GM23338 (cell line): ENCODE data around the gene SELP. TPM values are rescaled to one million over a fixed set of nuclear protein-coding genes. Genes with fewer than 3 reads are reported as not detected.

Source experiments
- ATAC-seq: fragments of 200-7000 bp; cut with Tn5 transposase; 3 replicates; pipeline ENCODE4 v1.9.1; 2020
- DNase-seq: peaks from one replicate; pipeline ENCODE4 v3.0.0-alpha.2; 2015; ENCODE audit warnings: low spot score
- H2AFZ ChIP-seq: fragments of 200-600 bp; sonication (generic); 2 replicates; pipeline ENCODE4 v1.8.0; 2016; ENCODE audit warnings: antibody characterized with exemption, mild to moderate bottlenecking, moderate library complexity
- H3F3A ChIP-seq: fragments of 200-600 bp; sonication (generic); replicated peaks from 2 replicates; pipeline ENCODE4 v1.8.0; 2017; ENCODE audit warnings: antibody characterized with exemption, mixed run types, low read depth
- H3K27ac ChIP-seq: fragments of 200-600 bp; sonication (generic); 2 replicates; pipeline ENCODE4 v1.6.1; 2016; ENCODE audit warnings: low read depth
- H3K27me3 ChIP-seq: fragments of 200-600 bp; sonication (generic); 2 replicates; pipeline ENCODE4 v1.8.0; 2016; ENCODE audit warnings: mild to moderate bottlenecking, mixed run types, moderate library complexity; ENCODE audit not compliant: insufficient read depth
- H3K36me3 ChIP-seq: fragments of 200-600 bp; sonication (generic); 2 replicates; pipeline ENCODE4 v1.8.0; 2016; ENCODE audit warnings: mild to moderate bottlenecking; ENCODE audit not compliant: insufficient read depth
- H3K4me1 ChIP-seq: fragments of 200-600 bp; sonication (generic); 2 replicates; pipeline ENCODE4 v1.8.0; 2016; ENCODE audit warnings: mild to moderate bottlenecking, moderate library complexity; ENCODE audit not compliant: insufficient read depth
- H3K4me2 ChIP-seq: fragments of 200-600 bp; sonication (generic); 2 replicates; pipeline ENCODE4 v1.7.1; 2017; ENCODE audit warnings: mixed run types
- H3K4me3 ChIP-seq: fragments of 200-600 bp; sonication (generic); 2 replicates; pipeline ENCODE4 v1.6.1; 2016; ENCODE audit warnings: mixed run types
- H3K79me2 ChIP-seq: fragments of 200-600 bp; sonication (generic); replicated peaks from 2 replicates; pipeline ENCODE4 v1.8.0; 2017; ENCODE audit warnings: mild to moderate bottlenecking; ENCODE audit not compliant: insufficient read depth
- H3K9me2 ChIP-seq: fragments of 200-600 bp; sonication (generic); 2 replicates; pipeline ENCODE4 v1.8.0; 2017; ENCODE audit not compliant: insufficient read depth
- H4K20me1 ChIP-seq: fragments of 200-600 bp; sonication (generic); replicated peaks from 2 replicates; pipeline ENCODE4 v1.8.0; 2017; ENCODE audit warnings: mild to moderate bottlenecking; ENCODE audit not compliant: insufficient read depth
- H3K27ac Mint-ChIP-seq: 2 replicates; pipeline ENCODE4 v1.8.0; 2020; ENCODE audit warnings: inconsistent platforms, mild to moderate bottlenecking, moderate library complexity, mixed read lengths
- H3K27me3 Mint-ChIP-seq: 3 replicates; pipeline ENCODE4 v1.8.0; 2022; ENCODE audit warnings: low read depth, mild to moderate bottlenecking, moderate library complexity, mixed read lengths, inconsistent platforms; ENCODE audit not compliant: insufficient read depth, poor library complexity
- H3K36me3 Mint-ChIP-seq: 3 replicates; pipeline ENCODE4 v1.8.0; 2021; ENCODE audit warnings: low read depth, mild to moderate bottlenecking, inconsistent platforms, moderate library complexity, mixed read lengths
- H3K4me1 Mint-ChIP-seq: 3 replicates; pipeline ENCODE4 v1.8.0; 2020; ENCODE audit warnings: mild to moderate bottlenecking, inconsistent platforms, mixed read lengths
- H3K4me3 Mint-ChIP-seq: 3 replicates; pipeline ENCODE4 v1.8.0; 2021; ENCODE audit warnings: moderate library complexity, mild to moderate bottlenecking, inconsistent platforms, mixed read lengths
- H3K9me3 Mint-ChIP-seq: 3 replicates; pipeline ENCODE4 v1.8.0; 2020; ENCODE audit warnings: moderate library complexity, mild to moderate bottlenecking, inconsistent platforms, mixed read lengths
- CREB1 ChIP-seq: fragments of 250-450 bp; sonication (Bioruptor Pico); IDR thresholded peaks from 2 replicates; pipeline ENCODE4 v1.5.0; 2020; ENCODE audit warnings: low read depth, mild to moderate bottlenecking, moderate library complexity
- CTCF ChIP-seq, 2 experiments: fragments of 200-600 bp in 1 of 2; sonication (generic) in 1 of 2; conservative IDR thresholded peaks; 2 replicates each; pipeline versions ENCODE4 v1.5.1 to v1.6.1; 2016 to 2017; ENCODE audit warnings: antibody characterized with exemption in 2 of 2, low read depth in 2 of 2, mild to moderate bottlenecking in 2 of 2, moderate library complexity in 1 of 2
- ETS1 ChIP-seq: IDR thresholded peaks from 2 replicates; pipeline ENCODE4 v1.6.1; 2016; ENCODE audit warnings: antibody characterized with exemption
- REST ChIP-seq: IDR thresholded peaks from one replicate; pipeline ENCODE4 v1.6.1; 2018; ENCODE audit warnings: antibody characterized with exemption; ENCODE audit not compliant: unreplicated experiment
- ZNF114 ChIP-seq: fragments of 250-450 bp; sonication (Bioruptor Pico); IDR thresholded peaks from 2 replicates; pipeline ENCODE4 v1.5.0; 2020; ENCODE audit warnings: mild to moderate bottlenecking, moderate library complexity
- polyA plus RNA-seq: library from polyadenylated mRNA; unstranded; fragments of >200 nt; fragmentation: Nextera tagmentation; extraction: Ambion mirVana; gene quantifications from 2 replicates; pipeline ENCODE4 v1.2.1, GENCODE V29; 2016
- total RNA-seq: library from RNA; depleted of rRNA; stranded (reverse); fragments of >200 nt; shearing (Covaris generic); gene quantifications from 2 replicates; pipeline ENCODE4 v1.2.3, GENCODE V29; 2014

SELP gene
- total and polyA plus RNA-seq, 2 experiments from 2014 or later: not detected

GRCh38 chr1:169546087-169546995, 83.6 kb downstream of the SELP start:
- Histone ChIP-seq H3K4me2 (no peak overlapping the region), H3K9me2 (no peaks in the 10 kb centered on the region), H3K36me3 (no peaks in the 10 kb centered on the region), H3K4me1 (no peaks in the 10 kb centered on the region), H4K20me1 (no peaks in the 10 kb centered on the region; the same call in 1 of the 2 replicates), H3F3A (no peaks in the 10 kb centered on the region), H3K27me3 (no peaks in the 10 kb centered on the region), H3K79me2 (no peaks in the 10 kb centered on the region), H2AFZ (peak overlapping the region; percentile 0; the same call in 1 of the 2 replicates), H3K27ac (no peak overlapping the region), H3K4me3 (no peak overlapping the region)
- H3K27ac Mint-ChIP-seq: no peak overlapping the region
- DNase-seq (peak; percentile 90), ATAC-seq (peak; percentile 95)
- H3K9me3 Mint-ChIP-seq: no peaks in the 10 kb centered on the region
- no peaks in the 10 kb centered on the region for H3K36me3 Mint-ChIP-seq
- no peak overlapping the region for H3K4me3 Mint-ChIP-seq
- H3K27me3 Mint-ChIP-seq: no peaks in the 10 kb centered on the region
- TF ChIP-seq ZNF114 (no peak), CTCF (conservative IDR thresholded peaks at IDR 0.05; ENCODE audit: low read depth in 2 of 2) (peak; percentile 91 to 97)
- H3K4me1 Mint-ChIP-seq: no peaks in the 10 kb centered on the region

GRCh38 chr1:169545472-169545871, 84.5 kb downstream of the SELP start:
- no peaks in the 10 kb centered on the region; the same call in 1 of the 2 replicates for H4K20me1 ChIP-seq
- no peak overlapping the region for H3K27ac Mint-ChIP-seq
- no peaks in the 10 kb centered on the region for H3K9me2 ChIP-seq
- H3K36me3 ChIP-seq: no peaks in the 10 kb centered on the region
- no peaks in the 10 kb centered on the region for H3K36me3 Mint-ChIP-seq
- H3K27me3 ChIP-seq: no peaks in the 10 kb centered on the region
- H2AFZ ChIP-seq: peak overlapping the region; percentile 0; the same call in 1 of the 2 replicates
- no peaks in the 10 kb centered on the region for H3K9me3 Mint-ChIP-seq
- no peak for TF ChIP-seq CTCF (conservative IDR thresholded peaks at IDR 0.05; ENCODE audit: low read depth in 2 of 2)
- TF ChIP-seq REST: no peak
- TF ChIP-seq CREB1: no peak
- no peak for TF ChIP-seq ETS1
- no peaks in the 10 kb centered on the region for H3K79me2 ChIP-seq
- no peak overlapping the region for H3K27ac ChIP-seq
- H3K4me2 ChIP-seq: no peak overlapping the region
- H3K27me3 Mint-ChIP-seq: no peaks in the 10 kb centered on the region
- H3K4me3 ChIP-seq: no peak overlapping the region
- H3K4me3 Mint-ChIP-seq: no peak overlapping the region
- no peaks in the 10 kb centered on the region for H3K4me1 ChIP-seq
- ATAC-seq (no peak), DNase-seq (no peak)
- no peaks in the 10 kb centered on the region for H3F3A ChIP-seq
- no peaks in the 10 kb centered on the region for H3K4me1 Mint-ChIP-seq
